Spleen (tissue), 7 donors: ENCODE measurements around the gene ITGB6.
A peak's percentile ranks its signal among the peaks of the same experiment; 100 is the strongest.

ENCODE experiments used
- POLR2A ChIP-seq, 3 donors: fragments of 450-650 bp; IDR thresholded peaks; one replicate each; pipeline ENCODE4 v1.5.1; 2017; ENCODE audit warnings: antibody characterized with exemption in 3 of 3, mild to moderate bottlenecking in 1 of 3
- POLR2AphosphoS5 ChIP-seq, 3 donors: sonication (generic); formaldehyde crosslinking; IDR thresholded peaks; one replicate each; pipeline ENCODE4 v1.5.1; 2017; ENCODE audit warnings: antibody characterized with exemption in 3 of 3
- TF ChIP-seq, protein P1 (sequence below), 11 experiments: fragments of 200-600 bp in 7 of 11; fragments of 450-650 bp in 4 of 11; sonication (generic) in 4 of 11; IDR thresholded peaks in 8 of 11; conservative IDR thresholded peaks in 3 of 11; 1 replicate in 7 of 11; 2 replicates in 4 of 11; pipeline versions ENCODE4 v1.4.0 to v1.8.0; 2016 to 2021; ENCODE audit warnings: antibody characterized with exemption in 11 of 11, inconsistent platforms in 4 of 11, mild to moderate bottlenecking in 1 of 11
- donor health status: DM: no; HTN: no; CAD: no; lungs with moderate emphysema.
- donor health status: DM: no; HTN: no; CAD: no.
- donor health status: DM: no; HTN: no; CAD: no.

DNA sequence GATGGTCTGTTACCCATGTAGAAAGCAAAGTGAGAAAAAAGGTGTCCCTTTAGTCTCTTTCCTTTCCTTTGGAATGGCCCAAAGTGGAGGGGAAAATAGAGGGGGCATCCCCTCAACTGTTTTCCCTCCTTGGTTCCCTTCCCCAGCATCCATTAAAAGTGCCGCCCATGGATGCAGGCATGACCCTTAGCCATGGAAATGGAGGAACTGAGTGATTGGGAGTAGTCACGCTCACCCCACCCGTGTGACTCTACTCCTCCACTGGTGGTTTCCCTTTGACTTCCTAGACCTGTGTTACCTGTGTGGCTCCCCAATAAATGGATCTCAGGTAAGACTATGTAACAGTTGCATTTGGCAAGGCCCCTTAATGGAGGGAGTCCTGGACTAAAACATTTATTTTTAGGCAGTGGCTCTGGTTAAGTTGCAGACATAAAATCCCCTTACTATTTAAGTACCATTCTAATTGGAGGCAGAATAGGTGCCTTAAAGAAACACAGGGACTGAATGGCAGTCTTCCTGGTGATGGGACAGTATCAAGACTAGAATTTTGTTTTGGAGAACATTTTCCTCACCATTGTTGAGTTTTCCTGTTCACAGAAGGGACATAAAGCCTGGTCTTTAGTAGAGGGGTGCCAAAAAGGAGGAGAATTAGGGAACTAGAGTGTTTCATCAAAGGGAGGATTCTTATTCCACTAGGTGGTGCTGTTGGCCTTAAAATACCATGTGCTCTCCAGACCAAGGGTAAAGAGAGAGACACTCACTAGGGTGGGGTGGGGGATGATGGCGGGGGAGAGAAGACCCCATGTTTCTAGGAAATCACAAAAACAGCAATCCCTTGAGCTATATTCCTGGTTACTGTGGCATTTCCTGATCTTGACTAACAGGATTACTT, 112.0 kb downstream of the ITGB6 start:
- TF ChIP-seq, protein P1, sequence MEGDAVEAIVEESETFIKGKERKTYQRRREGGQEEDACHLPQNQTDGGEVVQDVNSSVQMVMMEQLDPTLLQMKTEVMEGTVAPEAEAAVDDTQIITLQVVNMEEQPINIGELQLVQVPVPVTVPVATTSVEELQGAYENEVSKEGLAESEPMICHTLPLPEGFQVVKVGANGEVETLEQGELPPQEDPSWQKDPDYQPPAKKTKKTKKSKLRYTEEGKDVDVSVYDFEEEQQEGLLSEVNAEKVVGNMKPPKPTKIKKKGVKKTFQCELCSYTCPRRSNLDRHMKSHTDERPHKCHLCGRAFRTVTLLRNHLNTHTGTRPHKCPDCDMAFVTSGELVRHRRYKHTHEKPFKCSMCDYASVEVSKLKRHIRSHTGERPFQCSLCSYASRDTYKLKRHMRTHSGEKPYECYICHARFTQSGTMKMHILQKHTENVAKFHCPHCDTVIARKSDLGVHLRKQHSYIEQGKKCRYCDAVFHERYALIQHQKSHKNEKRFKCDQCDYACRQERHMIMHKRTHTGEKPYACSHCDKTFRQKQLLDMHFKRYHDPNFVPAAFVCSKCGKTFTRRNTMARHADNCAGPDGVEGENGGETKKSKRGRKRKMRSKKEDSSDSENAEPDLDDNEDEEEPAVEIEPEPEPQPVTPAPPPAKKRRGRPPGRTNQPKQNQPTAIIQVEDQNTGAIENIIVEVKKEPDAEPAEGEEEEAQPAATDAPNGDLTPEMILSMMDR (IDR thresholded peaks at IDR 0.05 in 8 of 11, conservative IDR thresholded peaks at IDR 0.05 in 3 of 11) = peak in 1 of 11 experiments; percentile 19
- no peak for TF ChIP-seq POLR2A (IDR thresholded peaks at IDR 0.05)
- no peak for TF ChIP-seq POLR2AphosphoS5 (IDR thresholded peaks at IDR 0.05)
